IPS-18a (cell line): ENCODE measurements around the gene IL19.

Experiments
- H3K27ac ChIP-seq: one replicate; pipeline ENCODE4 v1.5.1; 2013; ENCODE audit warnings: low read length
- H3K27me3 ChIP-seq: one replicate; pipeline ENCODE4 v1.6.1; 2013; ENCODE audit warnings: mild to moderate bottlenecking, low read length; ENCODE audit not compliant: control insufficient read depth, insufficient read depth
- H3K36me3 ChIP-seq: one replicate; pipeline ENCODE4 v1.6.1; 2013; ENCODE audit warnings: low read depth, low read length; ENCODE audit not compliant: control insufficient read depth
- H3K4me1 ChIP-seq: one replicate; pipeline ENCODE4 v1.6.1; 2013; ENCODE audit warnings: low read depth, low read length; ENCODE audit not compliant: control insufficient read depth
- H3K4me3 ChIP-seq: one replicate; pipeline ENCODE4 v1.5.1; 2013; ENCODE audit warnings: low read length
- H3K9ac ChIP-seq: one replicate; pipeline ENCODE4 v1.6.1; 2013; ENCODE audit warnings: mild to moderate bottlenecking, low read length, moderate library complexity
- H3K9me3 ChIP-seq: one replicate; pipeline ENCODE4 v1.6.1; 2013; ENCODE audit warnings: low read depth, low read length; ENCODE audit not compliant: control insufficient read depth

Gene IL19

GRCh38 chr1:206872139-206872538 is 101.6 kb downstream of the IL19 start:
- H3K9ac ChIP-seq, result no peak overlapping the region
- no peaks in the 10 kb centered on the region for H3K4me1 ChIP-seq
- H3K4me3 ChIP-seq, result no peak overlapping the region
- no peaks in the 10 kb centered on the region for H3K27me3 ChIP-seq
- no peaks in the 10 kb centered on the region for H3K36me3 ChIP-seq
- H3K9me3 ChIP-seq, result no peaks in the 10 kb centered on the region
- no peak overlapping the region for H3K27ac ChIP-seq

DNA sequence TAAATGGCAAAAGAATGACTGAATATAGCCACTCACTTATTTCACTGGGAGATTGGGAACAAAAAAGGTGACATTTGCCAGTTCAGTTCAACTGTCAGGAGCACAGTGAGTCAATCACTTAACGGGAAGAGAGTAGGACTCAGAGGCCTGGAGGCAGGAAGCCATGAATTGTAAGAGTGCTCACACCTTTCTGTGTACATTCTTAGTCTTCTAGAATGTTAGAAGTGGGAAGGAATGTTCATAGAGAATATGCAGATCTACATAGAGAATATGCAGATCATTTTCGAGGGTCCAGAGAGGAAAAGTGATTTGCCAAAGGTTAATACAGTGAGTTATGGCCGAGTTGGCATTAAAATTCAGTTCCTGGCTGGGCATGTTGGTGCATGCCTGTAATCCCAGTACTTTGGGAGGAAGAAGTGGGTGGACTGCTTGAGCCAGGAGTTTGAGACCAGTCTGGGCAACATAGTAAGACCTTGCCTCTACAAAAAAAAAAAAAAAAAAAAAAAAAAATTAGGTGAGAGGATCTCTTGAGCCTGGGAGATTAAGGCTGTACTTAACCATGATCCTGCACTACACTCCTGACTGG is 103.1 kb downstream of the IL19 start:
- H3K36me3 ChIP-seq, result no peaks in the 10 kb centered on the region

DNA sequence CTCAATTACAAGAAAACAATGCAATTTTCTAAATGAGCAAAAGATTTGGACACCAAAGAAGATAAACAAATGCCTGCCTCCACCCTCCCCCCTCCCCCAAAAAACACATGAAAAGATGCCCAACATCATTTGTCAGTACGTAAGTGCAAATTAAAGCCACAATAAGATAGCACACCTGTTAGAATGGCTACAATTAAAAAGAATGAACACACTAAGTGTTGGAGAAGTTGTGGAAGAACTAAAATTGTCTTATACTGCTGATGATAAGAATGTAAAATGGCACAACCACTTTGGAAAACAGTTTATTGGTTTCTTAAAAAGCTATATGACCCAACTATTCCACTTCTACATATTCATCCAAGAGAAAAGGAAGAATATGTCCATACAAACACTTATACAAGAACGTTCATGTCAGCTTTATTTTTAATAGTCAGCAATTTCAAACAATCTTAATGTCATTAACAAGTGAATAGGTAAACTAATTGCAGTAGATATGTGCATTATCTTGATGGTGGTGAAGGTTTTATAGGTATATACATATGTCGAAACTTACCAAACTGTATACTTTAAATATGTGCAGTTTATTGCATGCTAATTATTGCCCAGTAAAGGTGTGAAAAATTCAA is 105.3 kb downstream of the IL19 start:
- Histone ChIP-seq H3K4me3 (no peak overlapping the region), H3K9me3 (peaks cover 6% of the 10 kb centered on the region), H3K4me1 (no peaks in the 10 kb centered on the region), H3K27me3 (no peaks in the 10 kb centered on the region), H3K9ac (no peak overlapping the region), H3K27ac (no peak overlapping the region), H3K36me3 (no peaks in the 10 kb centered on the region)

More for the DNA sequence above, 103.1 kb downstream of the IL19 start:
- Histone ChIP-seq H3K27ac (no peak overlapping the region), H3K4me3 (no peak overlapping the region), H3K9ac (no peak overlapping the region), H3K9me3 (peaks cover 6% of the 10 kb centered on the region), H3K4me1 (no peaks in the 10 kb centered on the region), H3K27me3 (no peaks in the 10 kb centered on the region)

DNA sequence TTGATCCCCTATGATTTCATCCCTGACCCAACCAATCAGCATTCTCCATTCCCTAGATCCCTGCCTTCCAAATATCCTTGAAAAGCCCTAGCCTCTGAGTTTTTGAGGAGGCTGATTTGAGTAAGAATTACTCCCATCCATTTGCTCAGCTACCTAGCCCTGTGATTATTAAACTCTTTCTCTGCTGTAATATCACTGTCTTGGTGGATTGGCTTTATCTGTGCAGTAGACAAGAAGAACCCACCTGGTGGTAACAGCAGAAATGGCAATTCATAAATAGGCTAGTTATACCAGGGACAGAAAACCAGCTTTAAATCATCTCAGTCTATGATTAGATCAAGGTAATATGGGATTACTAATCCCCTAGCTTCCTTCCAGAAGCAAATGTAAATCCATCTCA is 107.9 kb downstream of the IL19 start:
- H3K9ac ChIP-seq, result no peak overlapping the region
- no peaks in the 10 kb centered on the region for H3K36me3 ChIP-seq
- H3K27me3 ChIP-seq, result no peaks in the 10 kb centered on the region
- H3K4me3 ChIP-seq, result no peak overlapping the region
- peaks cover 6% of the 10 kb centered on the region for H3K9me3 ChIP-seq
- H3K27ac ChIP-seq, result no peak overlapping the region
- no peaks in the 10 kb centered on the region for H3K4me1 ChIP-seq

DNA sequence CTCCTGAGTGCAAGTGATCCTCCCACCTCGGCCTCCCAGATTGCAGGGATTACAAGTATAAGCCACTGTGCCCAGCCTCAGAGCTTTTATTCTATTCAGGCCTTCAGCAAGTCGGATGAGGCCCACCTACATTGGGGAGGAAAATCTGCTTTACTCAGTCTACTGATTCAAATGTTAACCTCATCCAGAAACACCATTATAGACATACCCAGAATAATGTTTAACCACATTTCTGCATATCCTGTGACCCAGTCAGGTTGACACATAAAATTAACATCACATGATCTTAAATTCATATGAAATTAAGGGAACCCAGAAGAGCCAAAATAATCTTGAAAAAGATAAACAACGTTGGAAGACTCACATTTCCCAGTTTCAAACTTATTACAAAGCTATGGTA is 109.7 kb downstream of the IL19 start:
- H3K9ac ChIP-seq, result no peak overlapping the region
- no peaks in the 10 kb centered on the region for H3K36me3 ChIP-seq
- H3K4me3 ChIP-seq, result no peak overlapping the region
- peaks cover 6% of the 10 kb centered on the region for H3K9me3 ChIP-seq
- H3K4me1 ChIP-seq, result no peaks in the 10 kb centered on the region
- no peak overlapping the region for H3K27ac ChIP-seq
- H3K27me3 ChIP-seq, result no peaks in the 10 kb centered on the region

DNA sequence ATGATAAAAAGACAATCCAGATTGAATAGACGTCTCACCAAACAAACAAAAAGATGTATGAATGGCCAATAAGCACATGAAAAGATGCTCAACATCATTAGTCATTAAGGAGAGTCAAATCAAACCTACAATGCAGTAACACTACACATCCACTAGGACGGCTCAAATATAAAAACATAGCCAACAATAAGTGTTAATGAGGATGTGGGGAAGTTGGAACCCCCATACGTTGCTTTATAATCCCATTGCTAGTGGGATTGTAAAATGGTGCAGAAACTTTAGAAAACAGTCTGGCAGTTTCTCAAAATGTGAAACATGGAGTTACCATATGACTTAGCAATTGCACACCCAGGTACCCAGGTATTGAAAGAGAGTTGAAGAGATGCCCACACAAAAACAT is 112.0 kb downstream of the IL19 start:
- no peak overlapping the region for H3K9ac ChIP-seq
- no peaks in the 10 kb centered on the region for H3K4me1 ChIP-seq
- no peak overlapping the region for H3K27ac ChIP-seq
- no peak overlapping the region for H3K4me3 ChIP-seq
- no peaks in the 10 kb centered on the region for H3K27me3 ChIP-seq
- no peaks in the 10 kb centered on the region for H3K36me3 ChIP-seq
- peaks cover 6% of the 10 kb centered on the region for H3K9me3 ChIP-seq

- Histone ChIP-seq H3K4me1 (no peaks in the 10 kb centered on the region), H3K9me3 (peaks cover 3% of the 10 kb centered on the region), H3K27me3 (no peaks in the 10 kb centered on the region), H3K4me3 (no peak overlapping the region), H3K36me3 (no peaks in the 10 kb centered on the region), H3K9ac (no peak overlapping the region), H3K27ac (no peak overlapping the region)
Measured at GRCh38 chr1:206883160-206883559, 112.6 kb downstream of the IL19 start.

DNA sequence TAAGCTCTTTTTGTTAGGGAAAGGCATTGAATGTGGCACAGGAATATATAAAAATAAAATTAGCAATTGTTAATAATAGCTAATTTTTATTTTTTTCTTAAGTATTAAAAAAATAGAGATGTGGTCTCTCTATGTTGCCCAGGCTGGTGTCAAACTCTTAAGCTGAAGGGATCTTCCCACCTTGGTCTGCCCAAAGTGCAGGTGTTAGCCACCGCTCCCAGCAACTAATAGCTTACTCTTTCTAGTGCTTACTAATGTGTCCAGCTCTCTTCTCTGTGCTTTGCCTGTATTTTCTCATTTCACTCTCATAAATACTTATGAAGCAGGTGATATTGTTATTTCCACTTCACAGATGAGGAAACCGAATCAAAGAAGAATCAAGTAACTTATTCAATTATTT is 113.3 kb downstream of the IL19 start:
- H3K27ac ChIP-seq, result no peak overlapping the region
- H3K4me1 ChIP-seq, result no peaks in the 10 kb centered on the region
- no peaks in the 10 kb centered on the region for H3K36me3 ChIP-seq
- H3K9me3 ChIP-seq, result no peaks in the 10 kb centered on the region
- H3K9ac ChIP-seq, result no peak overlapping the region
- H3K4me3 ChIP-seq, result no peak overlapping the region
- H3K27me3 ChIP-seq, result no peaks in the 10 kb centered on the region

DNA sequence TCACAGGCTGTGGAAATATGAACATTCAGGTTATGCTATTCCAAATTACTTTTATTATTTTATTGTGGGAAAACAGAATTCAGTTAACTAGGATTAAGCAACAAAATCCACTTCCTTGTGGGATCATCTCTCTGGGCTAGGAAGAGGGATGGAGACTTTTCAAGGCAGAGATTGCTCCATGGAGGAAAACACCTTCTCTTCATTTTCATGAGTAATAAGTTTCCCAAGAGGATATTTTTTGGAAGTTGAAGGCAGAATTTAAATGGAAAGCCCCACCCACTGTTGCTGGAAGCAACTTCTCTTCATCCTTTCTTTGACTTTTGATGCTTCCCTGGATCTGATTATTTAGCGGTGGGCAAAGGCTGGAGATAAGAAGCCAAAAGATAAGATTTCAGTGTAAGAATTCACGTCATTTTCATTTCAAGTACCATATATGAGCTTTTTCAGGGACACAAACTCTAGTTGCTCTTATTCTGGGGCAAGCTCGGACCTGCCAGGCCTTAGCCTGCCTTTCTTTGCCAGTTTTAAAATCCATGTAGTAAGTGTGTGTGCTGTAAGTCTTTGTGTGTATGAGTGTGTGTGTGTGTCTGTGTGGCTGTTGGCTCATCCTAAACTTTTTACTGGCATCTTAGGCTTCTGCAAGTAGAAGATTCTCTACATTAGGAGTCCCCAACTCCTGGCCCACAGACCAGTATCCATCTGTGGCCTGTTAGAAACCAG is 114.9 kb downstream of the IL19 start:
- H3K9ac ChIP-seq, result no peak overlapping the region
- no peaks in the 10 kb centered on the region for H3K27me3 ChIP-seq
- H3K27ac ChIP-seq, result no peak overlapping the region
- peaks cover 3% of the 10 kb centered on the region for H3K4me1 ChIP-seq
- H3K4me3 ChIP-seq, result no peak overlapping the region
- H3K36me3 ChIP-seq, result no peaks in the 10 kb centered on the region
- no peaks in the 10 kb centered on the region for H3K9me3 ChIP-seq

DNA sequence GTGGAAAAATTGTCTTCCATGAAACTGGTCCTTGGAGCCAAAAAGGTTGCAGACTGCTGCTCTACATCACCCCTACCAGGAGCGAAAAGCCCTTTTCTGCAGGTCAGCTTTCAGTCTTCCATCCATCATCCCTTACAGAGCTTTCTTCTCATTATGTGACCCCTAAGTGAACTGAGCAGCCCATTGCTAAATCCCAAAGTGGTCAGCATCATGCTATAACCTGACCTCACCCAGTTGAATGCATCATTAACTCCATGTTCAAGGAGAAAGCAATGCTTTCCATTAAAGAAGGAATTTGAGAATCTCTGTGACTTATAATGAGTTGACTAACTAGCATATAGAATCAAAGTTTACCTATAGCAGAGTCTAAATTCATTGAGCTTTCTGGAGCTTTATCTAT is 116.3 kb downstream of the IL19 start:
- no peak overlapping the region for H3K4me3 ChIP-seq
- H3K9ac ChIP-seq, result no peak overlapping the region
- peaks cover 4% of the 10 kb centered on the region for H3K4me1 ChIP-seq
- no peak overlapping the region for H3K27ac ChIP-seq
- no peaks in the 10 kb centered on the region for H3K36me3 ChIP-seq
- H3K9me3 ChIP-seq, result no peaks in the 10 kb centered on the region
- no peaks in the 10 kb centered on the region for H3K27me3 ChIP-seq

DNA sequence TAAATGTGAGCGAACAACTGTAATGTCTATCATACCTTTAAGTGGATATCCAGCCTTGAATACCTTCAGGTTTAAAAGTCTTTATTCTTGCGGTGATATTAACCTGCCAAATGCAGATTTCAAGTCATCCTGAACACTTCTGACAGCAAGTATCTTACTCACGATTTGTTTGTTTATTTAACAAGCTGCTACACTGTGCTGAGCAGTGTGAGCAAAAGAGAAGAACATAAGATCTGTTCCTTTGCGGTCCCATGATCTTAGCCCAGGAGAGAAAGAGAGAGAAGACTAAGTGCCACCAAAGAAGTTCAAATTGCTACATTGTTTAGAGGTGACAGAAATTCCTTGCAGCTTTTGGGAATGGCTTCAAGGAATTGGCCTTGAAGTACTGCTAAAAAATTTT is 117.1 kb downstream of the IL19 start:
- Histone ChIP-seq H3K4me1 (peaks cover 4% of the 10 kb centered on the region), H3K27ac (no peak overlapping the region), H3K27me3 (no peaks in the 10 kb centered on the region), H3K9ac (no peak overlapping the region), H3K9me3 (no peaks in the 10 kb centered on the region), H3K36me3 (no peaks in the 10 kb centered on the region), H3K4me3 (no peak overlapping the region)
